Stimulated activated CD4-positive, alpha-beta T cell treated with anti-CD3 and anti-CD28 coated beads, Interleukin-1b, Interleukin-23, amount 100 ng/mL, for 48 hours (primary cell): ENCODE measurements around the gene GABBR1.
"Not testable (repeated sequence)": the region's sequence is repeated elsewhere in the genome, so short reads cannot be mapped to it uniquely, and the experiment has no call there.

Experiments
- DNase-seq: peaks from one replicate; pipeline ENCODE4 v3.0.0-alpha.2; 2020

Gene GABBR1

DNA sequence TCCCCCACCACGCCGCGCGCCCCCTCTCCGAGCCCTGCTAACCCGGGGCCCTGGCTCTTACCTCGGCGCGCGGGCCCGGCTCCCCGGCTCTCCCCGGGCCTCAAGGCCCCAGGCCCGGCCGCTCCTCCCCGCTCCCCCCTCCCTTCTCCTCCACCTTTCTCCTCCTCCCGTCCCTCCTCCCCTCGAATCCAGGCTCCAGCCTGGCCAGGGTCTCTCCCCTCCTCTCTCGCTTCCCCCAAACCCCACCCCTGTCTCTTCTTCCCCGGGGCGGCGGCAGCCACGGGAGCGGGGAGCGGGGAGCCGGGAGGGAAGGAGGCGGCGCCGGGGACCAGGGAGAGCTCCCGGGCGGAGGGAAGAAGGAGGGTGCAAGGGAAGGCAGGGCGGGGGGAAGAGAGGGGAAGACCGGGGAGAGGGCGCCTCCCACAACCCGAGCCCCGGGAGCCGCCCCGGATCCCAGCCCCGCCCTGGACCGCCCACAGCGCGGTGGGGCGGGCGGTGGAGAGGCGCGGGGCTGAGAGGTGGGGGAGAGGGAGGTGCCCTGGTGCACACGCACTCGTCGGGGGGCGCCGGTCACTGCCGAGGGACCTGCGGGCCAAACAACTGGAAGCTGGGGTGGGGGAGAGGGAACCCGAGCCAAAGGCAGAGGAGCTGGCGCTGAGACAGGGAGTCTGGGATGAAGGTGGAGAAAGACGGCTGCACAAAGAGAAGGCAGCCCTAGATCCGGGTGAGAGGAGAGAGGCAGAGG is at the start of gene GABBR1:
Gene GABBR1 (minus strand): TSS at position 395 of the 745 bp plus-strand sequence. CDS start 798 bp downstream, outside the sequence.
- peak; percentile 66 for DNase-seq

DNA sequence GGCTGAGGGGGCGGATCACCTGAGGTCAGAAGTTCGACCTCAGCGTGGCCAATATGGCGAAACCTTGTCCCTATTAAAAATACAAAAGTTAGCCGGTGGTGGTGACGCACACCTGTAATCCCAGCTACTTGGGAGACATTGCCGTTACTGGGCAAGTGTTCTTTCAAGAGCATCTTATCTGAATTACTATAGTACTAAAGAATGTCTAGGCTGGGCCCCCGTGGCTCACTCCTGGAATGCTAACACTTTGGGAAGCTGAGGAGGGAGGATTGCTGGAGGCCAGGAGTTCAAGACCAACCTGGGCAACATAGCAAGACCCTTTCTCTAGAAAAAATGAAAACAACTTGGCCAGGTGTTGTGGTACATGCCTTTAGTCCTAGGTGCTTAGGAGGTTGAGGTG is 48.8 kb upstream of the GABBR1 start:
- DNase-seq = no peak

DNA sequence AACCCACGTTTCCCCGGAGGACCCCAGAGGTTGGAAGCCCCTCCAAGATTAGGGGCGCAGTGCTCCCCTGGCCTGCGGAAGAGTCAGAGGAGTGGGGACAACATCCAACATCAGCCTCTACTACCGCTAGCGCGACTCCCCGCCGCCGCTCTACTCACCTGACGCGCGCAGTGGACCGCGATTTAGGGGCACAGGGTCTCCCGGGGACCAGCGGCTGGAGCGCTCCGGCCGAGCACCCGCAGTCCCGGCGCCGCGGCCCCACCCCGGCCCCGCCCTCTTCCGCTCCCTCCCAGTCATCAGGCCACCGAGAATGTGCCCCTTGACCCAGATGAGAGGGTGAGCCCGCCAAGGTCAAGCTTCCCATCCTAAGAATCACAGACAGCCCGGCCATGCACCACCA is 47.9 kb upstream of the GABBR1 start, which contains the start of gene ZFP57:
Gene ZFP57 (minus strand): TSS at position 249 of the 400 bp plus-strand sequence. CDS start 4,149 bp downstream, outside the sequence.
- DNase-seq = no peak

DNA sequence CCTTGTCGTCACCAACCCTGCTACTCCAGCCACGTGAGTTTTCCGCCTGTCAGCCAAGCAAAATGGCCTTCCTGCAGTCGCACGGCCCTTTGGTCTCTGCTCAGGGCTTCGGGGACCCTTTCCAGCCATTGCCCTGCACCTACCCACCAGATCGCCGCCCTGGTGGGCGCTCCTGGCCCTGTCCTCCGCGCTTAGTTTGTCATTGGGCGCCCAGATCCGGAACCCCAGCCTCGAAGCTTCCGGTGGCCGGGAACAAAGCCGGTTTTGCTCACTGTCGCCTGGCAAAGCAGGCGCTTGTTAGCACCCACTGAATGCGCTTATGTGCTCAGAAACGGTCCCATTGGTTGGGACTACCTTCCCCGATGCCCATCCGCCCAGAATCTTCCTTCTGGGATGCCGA is 47.4 kb upstream of the GABBR1 start:
- DNase-seq = no peak

DNA sequence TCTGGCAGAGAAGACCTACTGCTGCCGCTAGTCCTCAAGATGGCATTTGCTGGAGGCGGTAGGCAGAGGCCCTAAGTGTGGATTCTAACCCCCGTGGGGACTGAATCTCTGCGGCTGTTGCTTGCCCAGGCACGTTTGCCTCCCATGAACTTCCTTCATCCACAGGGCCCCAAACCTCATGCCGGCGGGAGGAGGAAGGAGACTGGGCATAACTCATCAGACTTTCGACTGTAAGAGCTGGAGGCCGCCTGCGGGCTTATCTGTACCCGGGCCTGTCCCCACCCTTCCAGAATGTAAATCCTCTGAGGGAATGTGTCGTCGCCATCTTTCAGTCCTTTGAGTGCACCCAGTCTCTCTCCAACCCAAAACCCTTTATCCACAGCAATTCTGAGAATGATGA is 47.0 kb upstream of the GABBR1 start:
- DNase-seq = no peak

DNA sequence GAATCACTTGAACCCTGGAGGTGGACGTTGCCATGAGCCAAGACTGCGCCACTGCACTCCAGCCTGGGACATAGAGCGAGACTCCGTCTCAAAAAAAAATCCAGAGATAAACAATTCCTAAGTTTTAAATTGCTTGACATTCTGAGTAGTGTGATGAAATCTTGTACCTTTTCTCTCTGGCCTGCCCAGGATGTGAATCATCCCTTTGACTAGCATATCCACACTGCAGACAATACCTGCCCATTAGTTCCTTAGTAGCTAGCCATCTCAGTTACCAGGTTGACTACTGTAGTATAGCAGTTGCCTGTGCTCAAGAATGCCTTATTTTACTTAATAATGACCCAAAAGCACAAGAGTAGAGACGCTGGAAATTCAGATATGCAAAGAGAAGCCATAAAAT is 45.1 kb upstream of the GABBR1 start:
- DNase-seq = no peak

DNA sequence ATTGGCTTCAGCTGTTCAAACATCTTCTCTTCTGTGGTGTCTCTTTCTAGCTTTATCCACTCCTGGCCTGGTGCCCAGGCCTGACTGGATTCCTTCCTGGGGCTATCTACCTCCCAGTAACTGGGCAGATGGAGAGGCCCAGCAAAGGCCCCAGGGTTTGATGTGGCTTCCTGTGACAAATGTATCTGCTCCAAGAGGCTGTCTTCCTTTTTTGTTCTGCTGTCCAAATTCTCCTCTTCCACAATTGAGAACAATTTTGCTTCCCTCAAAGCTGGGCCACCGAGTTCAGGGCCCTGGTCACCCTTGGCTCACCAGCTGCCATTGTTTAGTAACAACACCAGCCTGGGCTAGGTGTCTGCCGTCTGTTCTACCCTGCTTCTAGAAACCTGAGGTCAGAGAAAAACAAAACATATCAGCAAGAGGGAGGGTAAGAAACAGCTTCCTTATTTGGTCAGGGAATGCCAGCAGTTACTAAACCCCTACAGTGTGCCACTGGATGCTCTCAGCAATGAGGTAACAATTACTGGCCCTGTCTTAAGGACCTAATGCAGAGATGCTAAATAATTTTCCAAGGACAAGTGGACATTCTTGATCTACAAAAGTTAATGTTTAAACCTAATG is 44.1 kb upstream of the GABBR1 start:
- DNase-seq = no peak

DNA sequence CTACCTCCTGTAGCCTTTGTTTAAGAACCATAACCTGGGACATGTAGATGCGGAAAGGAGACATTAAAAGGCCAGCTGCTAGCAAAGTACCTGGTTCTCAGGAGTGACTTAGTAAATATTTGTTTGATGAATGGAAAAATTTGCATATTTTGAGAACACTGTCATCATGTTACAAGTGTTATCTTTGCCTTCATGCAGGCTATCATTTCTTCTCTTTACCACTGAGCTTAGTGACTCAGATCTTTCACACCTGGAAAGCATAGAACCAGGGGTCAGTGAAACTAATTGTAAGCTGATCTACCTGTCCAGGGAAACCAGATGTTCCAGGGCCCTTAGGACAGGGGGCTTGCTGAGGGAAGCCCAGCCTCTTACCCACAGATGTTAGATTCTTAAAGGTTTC is 42.6 kb upstream of the GABBR1 start:
- no peak for DNase-seq

DNA sequence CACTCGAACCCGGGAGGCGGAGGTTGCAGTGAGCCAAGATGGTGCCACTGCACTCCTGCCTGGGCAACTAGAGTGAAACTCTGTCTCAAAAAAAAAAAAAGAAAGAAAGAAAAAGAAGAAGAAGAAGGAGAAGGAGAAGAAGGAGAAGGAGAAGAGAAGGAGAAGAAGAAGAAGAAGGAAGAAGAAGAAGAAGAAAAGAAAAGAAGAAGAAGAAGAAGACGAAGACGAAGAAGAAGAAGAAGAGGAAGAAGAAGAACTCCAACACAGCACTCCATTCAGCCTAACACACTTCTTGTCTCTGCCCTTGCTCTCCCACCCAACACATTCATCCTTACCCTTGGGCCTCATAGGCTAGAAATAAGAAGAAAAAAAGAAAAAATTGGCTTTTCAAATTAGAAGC is 41.0 kb upstream of the GABBR1 start:
- no peak for DNase-seq

DNA sequence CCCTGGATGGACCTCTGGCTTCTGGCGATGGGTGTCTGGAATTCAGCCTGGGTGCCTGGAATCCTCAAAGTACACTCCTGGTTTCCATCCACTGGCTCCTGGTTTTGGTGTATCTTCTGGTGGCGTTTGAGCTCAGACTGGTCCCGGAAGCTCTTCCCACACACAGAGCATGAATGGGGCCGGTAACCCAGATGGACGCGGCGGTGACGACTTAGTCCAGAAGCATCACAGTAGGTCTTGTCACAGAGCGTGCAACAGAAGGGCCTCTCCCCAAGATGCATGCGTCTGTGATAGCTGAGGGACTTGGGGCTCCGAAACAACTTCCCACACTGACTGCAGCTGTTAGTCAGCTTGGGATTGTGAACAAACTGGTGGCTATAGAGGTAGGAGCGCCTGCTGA is 40.2 kb upstream of the GABBR1 start:
- no peak for DNase-seq

DNA sequence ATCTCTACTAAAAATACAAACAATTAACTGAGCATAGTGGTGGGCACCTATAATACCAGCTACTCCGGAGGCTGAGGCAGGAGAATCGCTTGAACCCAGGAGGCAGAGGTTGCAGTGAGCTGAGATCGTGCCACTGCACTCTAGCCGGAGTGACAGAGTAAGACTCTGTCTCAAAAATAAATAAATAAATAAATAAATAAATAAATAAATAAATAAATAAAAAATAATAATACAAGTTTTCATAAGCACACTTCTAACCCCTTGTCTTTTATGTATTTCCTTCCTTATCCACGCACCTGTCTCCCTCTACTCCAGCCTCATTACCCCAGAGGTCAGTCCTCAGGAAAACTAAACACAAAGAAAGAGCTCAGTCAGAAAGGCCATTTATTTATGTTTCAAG is 39.1 kb upstream of the GABBR1 start:
- DNase-seq = not testable (repeated sequence)

DNA sequence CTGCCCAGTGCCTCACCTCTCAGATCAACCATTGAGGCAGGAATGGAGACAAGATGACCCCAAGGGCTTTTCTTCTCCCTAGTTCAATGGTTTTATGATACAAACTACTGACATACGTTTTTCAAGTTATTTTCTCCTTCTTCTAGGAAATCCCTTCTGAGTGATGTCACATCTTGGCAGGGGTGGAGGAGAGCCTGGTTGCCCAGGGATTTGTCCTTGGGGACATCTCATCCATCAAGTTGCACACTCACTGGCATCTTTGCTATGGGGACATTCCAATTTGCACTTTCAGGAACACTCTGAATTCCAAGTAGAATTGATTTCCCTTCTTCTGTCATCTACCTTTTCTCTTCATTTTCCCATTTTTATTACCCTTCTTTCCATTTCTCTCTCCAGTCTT is 38.0 kb upstream of the GABBR1 start:
- DNase-seq = no peak

DNA sequence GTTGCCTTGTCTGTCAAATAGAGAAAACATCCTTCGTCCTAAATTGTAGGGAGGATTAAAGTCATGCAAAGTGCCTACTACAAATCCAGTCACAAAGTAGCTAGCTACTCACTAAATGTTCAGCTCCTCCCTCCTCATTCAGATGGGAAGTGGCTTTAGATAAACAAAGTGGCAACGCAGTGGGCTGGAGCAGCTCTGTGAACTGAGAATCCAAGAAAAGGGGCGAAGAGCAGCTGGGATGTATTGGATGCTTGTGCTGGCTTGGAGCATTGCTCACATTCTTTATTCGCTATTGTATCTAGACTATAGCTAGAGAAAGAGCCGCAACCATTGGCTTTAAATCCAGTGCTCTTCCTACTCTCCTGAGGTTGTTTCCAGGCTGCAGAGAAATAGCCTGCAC is 34.2 kb upstream of the GABBR1 start:
- no peak for DNase-seq

DNA sequence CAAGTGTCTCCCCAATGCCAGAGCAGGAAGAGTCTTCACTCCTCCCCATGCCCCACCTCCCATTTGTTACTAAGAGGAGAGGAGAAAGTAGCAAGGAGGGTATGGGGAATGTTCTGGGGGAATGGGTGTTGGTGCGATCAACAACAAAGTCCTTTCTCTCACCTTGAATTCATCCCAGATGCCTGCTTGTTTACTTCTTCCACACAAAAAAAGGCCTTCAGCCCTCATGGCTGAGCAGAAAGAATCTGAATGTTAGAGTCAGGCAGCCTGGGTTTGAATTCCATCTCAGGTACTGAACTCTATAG is 33.8 kb upstream of the GABBR1 start:
- no peak for DNase-seq

DNA sequence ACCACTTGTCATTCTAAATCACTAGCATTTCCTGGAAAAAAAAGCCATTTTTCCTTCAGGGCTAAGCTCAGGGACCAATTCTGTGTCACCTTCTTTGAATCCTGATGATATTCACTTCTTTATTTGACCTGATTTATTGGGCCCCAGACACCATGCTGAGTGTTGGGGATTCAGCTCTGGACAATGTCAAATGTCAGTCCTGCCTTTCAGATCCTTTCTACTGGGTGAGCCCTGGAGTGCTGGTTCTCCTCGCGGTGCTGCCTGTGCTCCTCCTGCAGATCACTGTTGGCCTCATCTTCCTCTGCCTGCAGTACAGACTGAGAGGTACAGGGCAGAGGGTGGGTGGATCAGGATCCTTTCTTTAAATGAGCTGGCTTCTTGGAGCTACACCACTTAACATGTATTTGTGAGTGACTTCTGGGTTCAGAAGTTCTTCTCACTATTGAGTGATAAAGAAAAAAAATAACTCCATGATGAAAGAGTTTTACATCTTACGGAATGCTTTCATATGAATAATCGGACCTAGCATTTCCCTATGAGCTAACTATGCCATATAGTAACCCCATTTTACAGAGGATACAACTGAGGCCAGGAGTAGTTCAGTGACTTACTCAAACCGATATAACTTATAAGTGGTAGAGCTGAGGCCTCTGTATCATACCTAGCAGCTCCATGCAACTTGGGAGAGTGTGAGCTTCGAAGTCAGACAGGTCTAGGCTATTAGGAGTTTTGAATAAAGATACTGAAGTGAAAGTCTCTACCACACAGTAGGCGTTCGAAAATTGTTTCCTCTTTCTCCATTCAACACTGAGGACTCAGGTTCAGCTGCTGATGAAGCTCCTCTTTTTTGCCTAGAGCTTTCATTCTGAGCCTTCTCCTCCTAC is 33.2 kb upstream of the GABBR1 start:
- no peak for DNase-seq

DNA sequence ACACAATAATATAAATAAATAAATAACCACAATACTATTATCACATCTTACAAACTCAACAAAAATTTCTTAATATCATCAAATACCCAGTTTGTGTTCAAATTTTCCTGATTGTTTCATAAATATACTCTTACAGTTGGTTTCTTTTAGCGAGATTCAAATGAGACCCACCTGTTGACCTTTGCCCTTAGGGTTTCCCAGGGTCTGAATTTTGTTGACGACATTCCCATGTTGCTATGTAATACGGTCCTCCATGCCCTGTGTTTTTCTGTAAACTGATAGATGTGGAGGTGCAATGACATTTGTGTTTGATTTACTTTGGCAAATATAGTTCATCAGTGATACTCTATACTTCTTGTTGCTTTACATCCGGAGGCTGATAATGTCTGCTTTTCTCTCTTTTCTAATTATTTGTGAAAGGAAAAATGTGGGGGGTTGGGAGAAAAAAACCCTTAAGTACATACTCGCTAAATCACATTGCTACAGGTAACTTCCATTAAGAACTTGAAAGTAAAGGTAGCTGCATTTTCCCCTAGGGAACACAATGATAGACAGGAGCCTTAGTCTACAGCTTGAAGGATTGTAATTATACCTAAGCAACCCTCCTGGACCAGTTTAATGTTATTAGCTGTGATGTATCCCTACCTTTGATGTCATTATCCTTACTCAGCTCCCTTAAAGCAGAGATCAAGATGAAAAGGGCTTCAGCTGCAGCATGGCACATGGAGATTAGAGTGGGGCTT is 30.5 kb upstream of the GABBR1 start:
- DNase-seq = no peak

DNA sequence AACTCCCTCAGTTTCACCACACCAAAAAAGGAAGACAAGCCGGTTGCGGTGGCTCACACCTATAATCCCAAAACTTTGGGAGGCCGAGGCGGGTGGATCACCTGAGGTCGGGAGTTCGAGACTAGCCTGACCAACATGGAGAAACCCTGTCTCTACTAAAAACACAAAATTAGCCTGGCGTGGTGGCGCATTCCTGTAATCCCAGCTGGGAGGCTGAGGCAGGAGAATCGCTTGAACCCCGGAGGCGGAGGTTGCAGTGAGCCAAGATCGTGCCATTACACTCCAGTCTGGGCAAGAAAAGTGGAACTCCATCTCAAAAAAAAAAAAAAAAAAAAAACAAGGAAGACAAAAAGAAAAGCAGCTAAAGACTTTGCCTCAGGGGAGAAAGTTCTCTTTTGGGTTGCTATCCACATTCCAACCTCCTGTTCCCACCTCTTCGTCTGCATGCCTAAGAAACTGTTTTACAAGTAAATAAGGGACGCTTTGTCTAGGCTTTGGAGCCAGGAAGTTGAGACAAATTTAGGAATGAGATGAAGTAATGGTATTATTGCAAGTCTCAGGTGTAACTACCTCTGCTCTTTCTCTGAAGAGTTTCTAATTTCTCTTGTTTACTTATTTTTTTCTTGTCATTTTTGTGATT is 28.6 kb upstream of the GABBR1 start:
- DNase-seq = not testable (repeated sequence)

DNA sequence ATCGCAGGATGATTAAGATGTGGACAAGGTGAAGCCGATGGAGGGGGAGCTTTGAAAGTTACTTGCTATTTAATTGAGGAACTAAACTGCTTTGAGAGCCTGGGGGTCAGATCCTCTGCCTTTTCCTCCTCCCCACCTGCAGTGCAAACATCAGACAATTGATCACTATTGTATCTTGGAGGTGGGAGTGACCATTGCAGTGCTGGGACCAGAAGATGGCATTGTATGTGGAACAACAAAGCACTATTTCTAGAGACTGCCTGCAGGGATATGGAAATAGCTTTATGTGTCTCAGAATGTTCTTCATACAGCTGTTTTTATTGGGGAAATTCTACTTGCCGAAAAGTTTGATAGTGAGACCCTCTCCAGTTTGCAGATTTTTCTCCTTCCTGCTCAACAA is 28.1 kb upstream of the GABBR1 start:
- no peak for DNase-seq

DNA sequence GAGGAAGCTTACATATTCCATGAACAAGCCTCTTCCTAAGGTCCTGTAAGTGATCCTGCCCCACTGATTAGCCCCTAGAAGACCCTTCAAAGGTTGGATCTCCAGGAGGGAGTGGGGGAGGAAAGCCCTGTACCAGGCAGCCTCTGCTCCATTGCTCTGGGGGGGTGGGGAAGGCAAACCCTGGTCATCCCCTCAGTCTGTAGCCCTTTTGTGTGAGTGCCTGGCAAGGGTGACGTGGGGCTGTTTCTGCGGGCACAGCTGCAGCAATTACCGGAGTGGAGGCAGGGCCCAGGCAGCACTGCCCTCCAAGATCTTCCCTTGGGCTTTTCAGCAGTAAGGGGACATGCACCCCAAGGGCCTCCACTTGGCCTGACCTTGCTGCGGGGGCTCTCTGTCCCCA is 23.8 kb upstream of the GABBR1 start, which contains the start of gene MOG:
Gene MOG (plus strand): TSS at position 295 of the 400 bp plus-strand sequence. CDS start 118 bp downstream, outside the sequence.
- DNase-seq = no peak

DNA sequence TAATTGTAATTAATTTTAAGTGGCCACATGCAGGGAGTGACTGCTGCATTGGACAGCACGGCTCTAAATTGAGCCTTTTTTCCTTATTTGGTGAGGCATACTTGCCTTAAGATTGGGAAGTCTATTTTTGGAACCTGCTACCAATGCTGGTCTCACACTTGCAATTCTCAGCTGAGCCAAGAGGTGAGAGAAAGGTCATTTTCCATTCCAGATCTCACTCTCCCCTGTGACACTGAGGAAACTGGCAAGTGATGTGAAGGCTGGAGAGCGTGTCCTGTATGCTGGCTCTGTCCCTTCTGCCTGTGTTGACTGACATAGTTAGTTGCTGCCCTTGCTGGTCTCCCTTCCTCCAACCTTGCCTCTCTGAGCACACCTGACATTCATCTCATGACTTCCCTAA is 23.2 kb upstream of the GABBR1 start:
- DNase-seq = no peak

DNA sequence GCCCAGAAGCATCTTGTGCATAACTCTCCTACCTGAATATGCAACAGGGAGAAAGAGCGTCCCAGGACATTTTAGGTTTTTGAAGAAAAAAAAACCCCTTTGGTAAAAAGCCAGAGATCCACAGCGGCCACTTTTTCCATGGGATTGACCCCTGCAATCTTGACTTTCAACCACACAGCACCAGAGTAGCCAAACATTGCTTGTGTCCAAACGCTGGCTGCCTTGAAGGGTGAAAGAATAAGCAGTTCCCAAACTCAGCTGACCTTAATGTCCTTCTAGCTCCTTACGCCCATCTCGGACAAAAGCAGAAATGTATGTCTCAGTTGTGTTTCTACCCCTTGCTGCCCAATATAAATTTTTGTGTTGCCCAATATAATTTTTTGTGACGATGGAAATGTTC is 22.7 kb upstream of the GABBR1 start:
- no peak for DNase-seq

DNA sequence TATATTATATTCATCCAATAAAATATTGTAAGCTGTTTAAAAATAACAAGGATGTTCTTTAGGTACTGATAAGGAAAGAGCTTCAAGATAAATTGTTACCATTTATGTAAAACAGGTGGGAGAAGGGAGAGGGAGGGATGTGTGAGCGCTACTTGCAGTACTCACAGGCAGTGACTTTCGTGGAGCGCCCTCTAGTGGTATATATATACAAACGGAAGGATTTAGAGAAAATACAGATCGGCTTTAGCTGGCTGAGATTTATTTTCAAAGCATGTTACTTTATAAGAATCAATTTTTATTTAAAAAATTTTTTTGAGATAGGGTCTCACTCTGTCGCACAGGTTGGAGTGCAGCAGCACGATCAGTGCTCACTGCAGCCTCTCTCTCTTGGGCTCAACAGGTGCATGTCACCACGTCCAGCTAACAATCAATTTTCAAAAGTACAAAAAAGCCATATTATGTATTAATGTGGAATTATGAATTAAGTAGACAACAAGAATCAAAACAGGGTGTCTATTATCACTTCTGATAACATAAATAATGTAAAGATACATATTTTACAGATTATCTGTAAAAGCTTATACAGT is 20.6 kb upstream of the GABBR1 start:
- peak; percentile 34 for DNase-seq
